HG03460 (cell line): ENCODE data around the gene ERGIC1.
"Not testable (repeated sequence)": the region's sequence is repeated elsewhere in the genome, so short reads cannot be mapped to it uniquely, and the experiment has no call there.

Source experiments
- ATAC-seq: cut with Tn5 transposase; IDR thresholded peaks from one replicate; pipeline ENCODE4 v1.9.1; 2021; ENCODE audit not compliant: unreplicated experiment

The ERGIC1 gene

GRCh38 chr5:172877466-172878260, 43.6 kb downstream of the ERGIC1 start:
- ATAC-seq = no peak

GRCh38 chr5:172878585-172878932, 44.5 kb downstream of the ERGIC1 start:
- ATAC-seq = no peak

- no peak for ATAC-seq
These were observed 45.1 kb downstream of the ERGIC1 start for GRCh38 chr5:172878933-172879752.

- peak; percentile 82 for ATAC-seq
These were observed 47.8 kb downstream of the ERGIC1 start for GRCh38 chr5:172881691-172882370.

- ATAC-seq = no peak
These were observed 49.0 kb downstream of the ERGIC1 start for GRCh38 chr5:172883066-172883465.

GRCh38 chr5:172885597-172886340, 51.7 kb downstream of the ERGIC1 start:
- no peak for ATAC-seq

GRCh38 chr5:172886476-172886875, 52.4 kb downstream of the ERGIC1 start:
- no peak for ATAC-seq

- ATAC-seq = no peak
These were observed 53.0 kb downstream of the ERGIC1 start for GRCh38 chr5:172886974-172887501.

- ATAC-seq = no peak
These were observed 53.6 kb downstream of the ERGIC1 start for GRCh38 chr5:172887692-172888091.

GRCh38 chr5:172890659-172891058, 56.6 kb downstream of the ERGIC1 start:
- no peak for ATAC-seq

GRCh38 chr5:172891716-172892421, 57.8 kb downstream of the ERGIC1 start:
- no peak for ATAC-seq

- ATAC-seq = no peak
These were observed 58.7 kb downstream of the ERGIC1 start for GRCh38 chr5:172892713-172893112.

GRCh38 chr5:172894767-172895388, 60.8 kb downstream of the ERGIC1 start:
- no peak for ATAC-seq

GRCh38 chr5:172895549-172895948, 61.5 kb downstream of the ERGIC1 start:
- ATAC-seq = no peak

GRCh38 chr5:172896465-172896864, 62.4 kb downstream of the ERGIC1 start:
- ATAC-seq = no peak

GRCh38 chr5:172897067-172897466, 63.0 kb downstream of the ERGIC1 start:
- not testable (repeated sequence) for ATAC-seq

- no peak for ATAC-seq
These were observed 63.6 kb downstream of the ERGIC1 start for GRCh38 chr5:172897481-172898217.

GRCh38 chr5:172898218-172898842, 64.3 kb downstream of the ERGIC1 start:
- no peak for ATAC-seq
